GM19463 (cell line): ENCODE results near the gene EEIG1.
"Not testable (repeated sequence)": the region's sequence is repeated elsewhere in the genome, so short reads cannot be mapped to it uniquely, and the experiment has no call there.

ENCODE experiments used
- ATAC-seq: cut with Tn5 transposase; IDR thresholded peaks from one replicate; pipeline ENCODE4 v1.9.1; 2021; ENCODE audit warnings: mild to moderate bottlenecking, moderate library complexity; ENCODE audit not compliant: unreplicated experiment

EEIG1 gene

GRCh38 chr9:127980706-127981558 is at the start of gene EEIG1:
Gene EEIG1 (minus strand): TSS chr9:127980989. CDS start chr9:127980137, 852 bp downstream.
- ATAC-seq = peak; percentile 77

DNA sequence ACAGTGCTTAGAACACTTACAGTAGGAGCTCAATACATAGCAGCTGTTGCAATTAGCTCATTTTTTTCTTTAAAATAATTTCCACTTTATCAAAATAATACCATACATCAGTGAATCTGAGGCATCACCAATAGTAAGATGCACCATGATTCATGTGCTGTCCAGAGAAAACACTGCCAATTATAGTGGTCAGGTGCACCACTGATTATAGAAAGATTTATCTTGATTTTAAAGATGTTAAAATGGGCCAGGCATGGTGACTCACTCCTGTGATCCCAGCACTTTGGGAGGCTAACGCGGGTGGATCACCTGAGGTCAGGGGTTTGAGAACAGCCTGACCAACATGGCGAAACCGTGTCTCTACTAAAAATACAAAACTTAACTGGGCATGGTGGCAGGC is 46.9 kb upstream of the EEIG1 start:
- no peak for ATAC-seq

DNA sequence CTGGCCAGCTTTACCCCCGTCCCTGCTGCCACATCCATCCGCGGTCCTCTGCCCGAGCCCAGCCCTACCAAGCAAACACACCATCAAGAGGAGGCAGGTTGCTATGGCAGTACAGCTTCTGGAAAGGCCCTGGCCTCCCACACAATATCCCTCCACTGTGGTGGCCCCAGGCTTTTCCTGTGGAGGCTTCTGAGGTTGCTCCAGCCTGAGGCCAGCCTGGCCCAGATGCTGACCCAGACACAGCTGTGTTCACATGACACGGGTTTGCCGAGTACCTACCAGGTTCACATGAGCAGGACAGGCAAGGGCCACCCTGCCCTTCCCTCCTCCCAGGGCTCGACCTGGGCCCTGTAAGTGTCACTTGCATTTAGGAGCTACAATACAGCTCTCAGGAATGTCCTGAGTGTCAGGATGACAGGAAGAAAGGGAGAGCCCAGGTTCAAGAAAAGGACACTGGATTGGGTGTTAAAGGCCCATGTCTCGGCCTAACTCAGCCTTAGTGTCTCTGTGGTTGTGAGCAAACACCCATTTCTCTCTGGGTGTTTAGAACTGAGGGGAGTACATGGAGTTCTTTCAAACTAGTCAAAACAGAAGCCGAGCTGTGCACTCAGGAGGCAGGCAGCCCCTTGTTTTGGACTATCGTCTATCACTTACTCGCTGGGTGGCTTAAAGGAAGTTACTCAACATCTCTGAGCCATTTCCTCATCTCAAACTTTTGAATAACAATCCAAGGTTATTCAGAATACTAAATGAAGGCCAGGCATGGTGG is 46.2 kb upstream of the EEIG1 start:
- ATAC-seq = no peak

DNA sequence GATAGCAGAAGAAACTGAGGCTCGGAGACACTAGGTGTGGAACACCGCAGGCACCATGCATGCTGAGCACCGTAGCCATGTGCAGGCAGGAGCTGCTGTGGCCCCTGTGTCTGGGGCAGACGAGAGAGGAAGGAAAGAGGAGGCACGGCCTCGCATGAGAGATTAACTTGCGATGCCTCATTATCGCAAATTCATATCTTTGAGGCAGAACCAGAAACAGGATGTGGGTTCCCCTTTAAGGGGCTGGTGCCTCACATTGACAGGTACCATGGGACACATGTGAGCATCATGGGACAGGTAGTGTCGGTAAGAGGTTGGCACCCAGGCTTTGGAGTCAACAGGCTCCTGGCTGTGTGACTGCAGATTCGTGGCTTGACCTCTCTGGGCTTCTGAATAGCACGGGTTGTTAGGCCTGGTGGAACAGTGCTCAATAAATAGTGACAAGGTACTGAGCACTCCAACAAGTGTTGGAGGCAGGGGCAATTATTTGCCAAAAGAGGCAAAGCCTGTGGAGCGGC is 45.5 kb upstream of the EEIG1 start:
- ATAC-seq = no peak

GRCh38 chr9:128025736-128026135 is 44.9 kb upstream of the EEIG1 start:
- no peak for ATAC-seq

- no peak for ATAC-seq
These were observed 44.0 kb upstream of the EEIG1 start for GRCh38 chr9:128024761-128025308.

DNA sequence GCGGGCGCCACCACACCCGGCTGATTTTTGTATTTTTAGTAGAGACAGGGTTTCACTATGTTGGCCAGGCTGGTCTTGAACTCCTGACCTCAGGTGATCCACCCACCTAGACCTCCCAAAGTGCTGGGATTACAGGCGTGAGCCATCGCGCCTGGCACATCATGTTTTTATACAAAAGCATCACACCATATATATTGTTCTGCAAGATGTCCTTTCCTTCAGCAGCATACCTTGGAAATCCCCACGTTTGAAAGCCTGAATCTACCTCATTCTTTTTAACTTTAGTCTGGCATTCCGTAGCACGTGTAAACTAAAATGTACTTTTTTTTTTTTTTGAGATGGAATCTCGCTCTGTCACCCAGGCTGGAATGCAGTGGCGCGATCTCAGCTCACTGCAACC is 42.9 kb upstream of the EEIG1 start:
- ATAC-seq = not testable (repeated sequence)

DNA sequence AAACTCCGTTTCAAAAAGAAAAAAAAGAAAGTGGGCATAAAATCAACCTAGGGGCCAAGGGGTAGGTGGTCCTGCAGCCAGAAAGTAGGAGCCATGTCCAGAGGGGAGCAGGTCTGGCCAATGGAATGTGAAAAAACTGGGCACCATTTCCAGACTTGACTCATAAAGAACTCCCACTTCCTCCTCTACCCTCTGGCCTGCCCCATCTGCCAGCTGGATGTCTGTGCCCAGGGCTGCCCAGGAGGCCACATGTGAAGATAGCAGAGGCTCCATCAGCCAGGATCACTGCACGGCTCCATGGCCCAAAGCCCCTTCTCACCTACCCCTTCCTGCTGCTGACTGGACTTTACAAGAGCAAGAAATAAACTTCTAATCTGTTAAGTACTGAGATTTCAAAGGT is 42.1 kb upstream of the EEIG1 start:
- no peak for ATAC-seq

DNA sequence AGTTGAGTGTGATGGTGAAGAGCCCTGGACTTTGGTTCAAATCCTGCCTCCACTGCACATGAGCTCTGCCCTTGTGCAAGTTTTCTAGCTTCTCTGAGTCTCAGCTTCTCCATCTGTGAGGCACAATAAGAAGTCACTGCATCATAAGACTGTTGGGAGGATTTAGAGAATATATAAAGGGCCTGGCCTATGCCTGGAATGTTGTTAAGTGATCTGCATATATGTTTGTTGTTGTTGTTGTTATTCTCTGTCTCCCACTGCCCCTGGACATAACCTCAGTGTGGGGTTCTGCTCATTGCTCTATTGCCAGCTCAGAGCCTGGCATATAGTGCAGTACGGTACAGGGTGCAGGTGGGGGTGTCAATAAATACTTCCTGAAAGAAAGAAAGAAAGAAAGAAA is 40.3 kb upstream of the EEIG1 start:
- no peak for ATAC-seq

DNA sequence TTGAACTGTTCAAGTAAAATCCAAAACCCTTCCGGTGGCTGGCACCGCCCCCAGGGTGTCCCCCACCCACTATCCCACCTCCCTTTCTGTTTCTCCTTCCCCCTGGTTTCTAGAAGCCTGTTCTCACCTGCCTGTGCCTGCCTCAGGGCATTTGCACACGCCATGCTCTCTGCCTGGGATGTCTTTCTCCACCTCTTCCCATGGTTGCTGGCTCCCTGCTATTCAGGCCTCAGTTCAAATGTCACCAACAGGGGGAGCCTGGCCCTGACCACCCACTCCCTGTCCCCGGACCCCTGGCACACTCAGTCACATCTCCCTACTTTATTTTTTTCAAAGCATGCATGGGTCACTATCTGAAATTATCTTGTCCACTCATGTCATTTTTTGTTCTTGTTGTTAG is 39.9 kb upstream of the EEIG1 start:
- no peak for ATAC-seq

GRCh38 chr9:128015696-128016095 is 34.9 kb upstream of the EEIG1 start:
- no peak for ATAC-seq

GRCh38 chr9:128011071-128011817 is 30.5 kb upstream of the EEIG1 start:
- no peak for ATAC-seq

- no peak for ATAC-seq
These were observed 28.9 kb upstream of the EEIG1 start for GRCh38 chr9:128009639-128010038.

- no peak for ATAC-seq
These were observed 27.4 kb upstream of the EEIG1 start for GRCh38 chr9:128008171-128008570.

DNA sequence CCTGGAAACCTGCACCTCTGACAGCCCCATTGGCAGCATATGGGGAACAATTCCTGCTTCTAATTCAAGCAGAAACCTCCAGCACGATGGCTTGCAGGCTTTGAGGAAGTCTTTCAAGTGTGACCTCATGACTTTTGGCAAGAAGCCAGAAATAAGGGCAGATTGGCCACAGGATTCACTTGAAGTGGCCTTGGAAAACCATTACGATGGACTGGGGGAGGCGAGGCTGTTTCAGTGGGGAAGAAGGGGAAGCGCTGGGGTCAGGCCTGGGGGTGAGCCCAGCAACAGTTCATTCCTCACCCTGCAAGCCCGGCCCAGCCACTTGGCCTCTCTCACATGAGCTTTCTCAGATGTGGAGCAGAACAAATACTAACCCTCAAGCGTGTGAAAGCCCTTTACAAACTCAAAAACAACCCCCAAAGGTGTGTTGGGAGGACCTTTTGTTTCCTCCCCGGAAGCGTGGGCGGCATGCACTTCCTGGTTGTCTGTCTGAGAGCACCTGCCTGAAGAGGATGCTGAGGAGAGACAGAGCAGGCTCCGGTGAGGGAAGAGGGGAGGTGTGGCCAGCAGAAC is 26.9 kb upstream of the EEIG1 start:
- no peak for ATAC-seq

GRCh38 chr9:128006332-128006996 is 25.7 kb upstream of the EEIG1 start:
- no peak for ATAC-seq

- no peak for ATAC-seq
These were observed 25.1 kb upstream of the EEIG1 start for GRCh38 chr9:128005923-128006322.

GRCh38 chr9:128003966-128004604 is 23.3 kb upstream of the EEIG1 start:
- no peak for ATAC-seq

DNA sequence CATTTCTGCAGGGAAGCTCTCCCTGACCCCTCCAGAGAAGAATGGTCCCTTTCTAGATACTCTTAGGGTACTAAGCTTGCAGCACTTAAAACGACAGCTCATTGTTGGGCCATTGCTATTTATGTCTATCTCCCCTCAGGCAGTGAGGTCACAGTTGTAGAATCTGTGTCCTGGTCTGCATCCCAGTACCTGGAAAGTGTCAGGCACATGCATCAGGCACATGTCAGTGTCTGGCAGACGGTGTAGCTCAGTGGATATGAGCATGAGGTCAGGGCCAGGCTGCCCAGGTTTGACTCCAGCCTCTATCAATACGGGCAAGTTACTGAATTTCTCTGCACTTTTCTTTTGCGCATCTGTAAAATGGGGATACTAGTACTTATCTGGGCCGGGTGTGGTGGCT is 22.2 kb upstream of the EEIG1 start:
- no peak for ATAC-seq
